Medulla oblongata (tissue), 1 donor: Measurements from ENCODE around the gene LILRA5.
A peak's percentile ranks its signal among the peaks of the same experiment; 100 is the strongest.
"Not testable (repeated sequence)": the region's sequence is repeated elsewhere in the genome, so short reads cannot be mapped to it uniquely, and the experiment has no call there.

ENCODE experiments used
- DNase-seq: peaks from one replicate; pipeline ENCODE4 v3.0.0-alpha.2; 2015; ENCODE audit errors: extremely low spot score

The LILRA5 gene

GRCh38 chr19:54273821-54274220 is 39.1 kb downstream of the LILRA5 start:
- DNase-seq = no peak

- DNase-seq = not testable (repeated sequence)
These were observed 40.8 kb downstream of the LILRA5 start for GRCh38 chr19:54272181-54272580.

GRCh38 chr19:54271587-54271986 is 41.4 kb downstream of the LILRA5 start:
- peak; percentile 10 for DNase-seq

- DNase-seq = peak; percentile 69
These were observed 41.9 kb downstream of the LILRA5 start for GRCh38 chr19:54271106-54271505.

GRCh38 chr19:54268936-54269335 is 44.0 kb downstream of the LILRA5 start:
- DNase-seq = no peak

- DNase-seq = peak; percentile 69
These were observed 46.8 kb downstream of the LILRA5 start for GRCh38 chr19:54266133-54266532.

- DNase-seq = no peak
These were observed 50.5 kb downstream of the LILRA5 start for GRCh38 chr19:54262470-54262869.

GRCh38 chr19:54262066-54262465 is 50.9 kb downstream of the LILRA5 start:
- no peak for DNase-seq

GRCh38 chr19:54257116-54257480 is 55.9 kb downstream of the LILRA5 start, which contains the start of gene LILRB5:
Gene LILRB5, minus strand, starts transcription at chr19:54257273. Its CDS starts 80 bp downstream, at chr19:54257193.
- no peak for DNase-seq
